Thyroid gland (tissue), 4 donors: ENCODE results near the gene FGF18. TPM values are rescaled to one million over a fixed set of nuclear protein-coding genes. Genes with fewer than 3 reads are reported as not detected.

Experiments used
- DNase-seq, 2 donors: peaks; one replicate each; pipeline ENCODE4 v3.0.0-alpha.2; 2019
- H3K27ac ChIP-seq, 3 donors: fragments of 200-600 bp; sonication (generic); 1 replicate in 2 of 3; 2 replicates in 1 of 3; pipeline ENCODE4 v1.5.1; 2016 to 2019; ENCODE audit warnings: mild to moderate bottlenecking in 1 of 3, moderate library complexity in 1 of 3
- H3K27me3 ChIP-seq: fragments of 200-600 bp; sonication (generic); one replicate; pipeline ENCODE4 v1.5.1; 2019
- H3K36me3 ChIP-seq, 2 donors: fragments of 200-600 bp; sonication (generic); one replicate each; pipeline ENCODE4 v1.5.1; 2016 to 2019
- H3K4me1 ChIP-seq, 2 donors: fragments of 200-600 bp; sonication (generic); one replicate each; pipeline ENCODE4 v1.5.1; 2017 to 2019
- H3K4me3 ChIP-seq, 3 donors: fragments of 200-600 bp; sonication (generic); replicated peaks in 1 of 3; 1 replicate in 2 of 3; 2 replicates in 1 of 3; pipeline ENCODE4 v1.5.1; 2016; ENCODE audit warnings: mild to moderate bottlenecking in 1 of 3
- H3K9me3 ChIP-seq: fragments of 200-600 bp; sonication (generic); one replicate; pipeline ENCODE4 v1.5.1; 2017
- POLR2A ChIP-seq, 2 donors: fragments of 450-650 bp; IDR thresholded peaks; one replicate each; pipeline ENCODE4 v1.6.1; 2017; ENCODE audit warnings: antibody characterized with exemption in 2 of 2, mild to moderate bottlenecking in 2 of 2, moderate library complexity in 1 of 2
- WGBS, 2 donors: methylation state at CpG; one replicate each; pipeline ENCODE4 v1.1.5; 2017; 5-methylcytosine and 5-hydroxymethylcytosine counted together
- intact Hi-C: fragments of 100-400 bp; cut with DNase I; formaldehyde crosslinking; loops from one replicate; pipeline ENCODE4 v1.15.1; 2023
- total RNA-seq, 4 donors: library from RNA; depleted of rRNA; stranded (reverse); fragments of >200 nt; gene quantifications; one replicate each; pipeline ENCODE4 v1.2.3, GENCODE V29; 2016
- TF ChIP-seq, protein P1 (sequence below), 6 experiments: fragments of 200-600 bp in 3 of 6; fragments of 450-650 bp in 3 of 6; sonication (generic) in 3 of 6; IDR thresholded peaks; one replicate each; pipeline ENCODE4 v1.5.1; 2016 to 2019; ENCODE audit warnings: antibody characterized with exemption in 6 of 6, mild to moderate bottlenecking in 2 of 6, inconsistent platforms in 1 of 6, moderate library complexity in 1 of 6

FGF18 gene
- total RNA-seq, 4 donors from 2014 or later: 0.67 to 1.4 (median 1.0) TPM; not detected in 1

DNA sequence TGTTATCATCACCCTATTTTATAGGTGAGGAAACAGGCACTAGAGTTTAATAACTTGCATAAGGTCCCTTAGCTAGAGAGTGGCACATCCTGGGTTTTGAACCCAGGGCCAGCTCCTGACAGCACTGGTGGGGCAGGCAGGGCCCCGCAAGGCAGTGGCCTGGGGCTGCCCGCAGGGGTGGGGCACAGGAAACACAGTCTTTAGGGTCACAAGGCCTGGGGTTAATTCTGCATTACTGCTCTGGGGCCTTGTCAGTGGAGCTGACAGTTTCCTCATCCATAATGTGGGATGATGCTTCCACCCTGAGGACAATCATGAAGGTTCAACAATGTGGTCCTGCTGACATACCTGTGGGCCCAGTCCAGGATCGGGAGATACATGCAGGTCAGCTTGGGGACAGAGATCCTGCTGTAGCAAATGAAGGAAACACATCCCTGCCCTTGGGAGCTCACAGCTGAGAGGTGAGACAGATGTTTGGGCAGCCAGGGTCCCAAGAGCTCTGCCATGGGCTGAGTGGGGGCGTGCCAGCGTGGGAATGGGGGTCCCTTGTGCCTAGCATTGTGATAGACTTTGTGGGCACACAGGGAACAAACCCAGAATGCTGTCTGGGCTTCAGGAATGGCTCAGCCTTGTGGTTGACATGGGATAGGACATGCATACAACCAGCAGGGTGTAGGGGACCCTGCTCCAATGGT, 14.7 kb downstream of the FGF18 start:
- 82 to 100% methylated on average over 2 to 4 of the region's 5 CpGs for WGBS, 2 donors
- intact Hi-C loops: no loop called here

DNA sequence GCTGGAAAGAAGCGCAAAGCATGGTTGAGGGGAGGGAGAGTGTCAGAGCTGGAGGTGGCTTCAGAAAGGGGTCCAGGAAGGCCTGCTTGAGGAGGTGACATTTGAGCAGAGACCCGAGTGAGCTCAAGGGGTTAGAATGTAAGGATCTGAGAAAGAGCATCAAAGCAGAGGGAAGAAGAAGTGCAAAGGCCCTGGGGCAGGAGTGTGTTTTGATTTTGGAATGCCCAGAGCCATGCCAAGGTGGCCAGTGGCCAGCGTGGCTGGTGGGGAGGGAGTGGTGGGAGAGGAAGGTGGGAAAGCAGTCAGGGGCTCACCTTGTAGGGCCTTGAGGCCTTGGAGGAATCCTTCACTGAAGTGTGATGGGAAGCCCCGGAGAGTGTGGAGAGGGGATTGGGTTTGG, 15.4 kb downstream of the FGF18 start:
- Histone ChIP-seq H3K27me3 (no peaks in the 10 kb centered on the region), H3K4me1 (no peaks in the 10 kb centered on the region), H3K9me3 (no peaks in the 10 kb centered on the region), H3K36me3 (no peaks in the 10 kb centered on the region), H3K4me3 (no peak overlapping the region), H3K27ac (no peak overlapping the region)
- intact Hi-C loops: no loop called here
- 95 to 97% methylated on average over 4 of the region's 4 CpGs for WGBS, 2 donors
- TF ChIP-seq, protein P1, sequence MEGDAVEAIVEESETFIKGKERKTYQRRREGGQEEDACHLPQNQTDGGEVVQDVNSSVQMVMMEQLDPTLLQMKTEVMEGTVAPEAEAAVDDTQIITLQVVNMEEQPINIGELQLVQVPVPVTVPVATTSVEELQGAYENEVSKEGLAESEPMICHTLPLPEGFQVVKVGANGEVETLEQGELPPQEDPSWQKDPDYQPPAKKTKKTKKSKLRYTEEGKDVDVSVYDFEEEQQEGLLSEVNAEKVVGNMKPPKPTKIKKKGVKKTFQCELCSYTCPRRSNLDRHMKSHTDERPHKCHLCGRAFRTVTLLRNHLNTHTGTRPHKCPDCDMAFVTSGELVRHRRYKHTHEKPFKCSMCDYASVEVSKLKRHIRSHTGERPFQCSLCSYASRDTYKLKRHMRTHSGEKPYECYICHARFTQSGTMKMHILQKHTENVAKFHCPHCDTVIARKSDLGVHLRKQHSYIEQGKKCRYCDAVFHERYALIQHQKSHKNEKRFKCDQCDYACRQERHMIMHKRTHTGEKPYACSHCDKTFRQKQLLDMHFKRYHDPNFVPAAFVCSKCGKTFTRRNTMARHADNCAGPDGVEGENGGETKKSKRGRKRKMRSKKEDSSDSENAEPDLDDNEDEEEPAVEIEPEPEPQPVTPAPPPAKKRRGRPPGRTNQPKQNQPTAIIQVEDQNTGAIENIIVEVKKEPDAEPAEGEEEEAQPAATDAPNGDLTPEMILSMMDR (IDR thresholded peaks at IDR 0.05): no peak
- no peak for TF ChIP-seq POLR2A (IDR thresholded peaks at IDR 0.05)
- DNase-seq: no peak

More for the DNA sequence above, 14.7 kb downstream of the FGF18 start:
- Histone ChIP-seq H3K27me3 (no peaks in the 10 kb centered on the region), H3K4me1 (no peaks in the 10 kb centered on the region), H3K27ac (no peak overlapping the region), H3K36me3 (no peaks in the 10 kb centered on the region), H3K4me3 (no peak overlapping the region), H3K9me3 (no peaks in the 10 kb centered on the region)
- no peak for DNase-seq
- TF ChIP-seq, protein P1 (IDR thresholded peaks at IDR 0.05): no peak
- no peak for TF ChIP-seq POLR2A (IDR thresholded peaks at IDR 0.05)

DNA sequence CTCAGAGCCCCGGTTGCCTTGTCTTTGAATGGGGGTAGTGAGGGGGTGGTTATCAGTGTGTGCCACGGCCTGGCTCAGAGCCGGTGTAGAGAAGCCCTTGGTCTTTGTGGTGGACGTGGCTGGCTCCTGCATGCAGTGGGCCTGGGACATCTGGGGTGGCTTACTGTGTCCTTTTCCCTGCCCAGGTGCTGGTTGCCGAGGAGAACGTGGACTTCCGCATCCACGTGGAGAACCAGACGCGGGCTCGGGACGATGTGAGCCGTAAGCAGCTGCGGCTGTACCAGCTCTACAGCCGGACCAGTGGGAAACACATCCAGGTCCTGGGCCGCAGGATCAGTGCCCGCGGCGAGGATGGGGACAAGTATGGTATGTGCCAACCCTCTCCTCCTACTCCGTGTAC, 16.5 kb downstream of the FGF18 start:
- H3K27me3 ChIP-seq: no peaks in the 10 kb centered on the region
- H3K4me1 ChIP-seq: no peaks in the 10 kb centered on the region
- intact Hi-C loops: no loop called here
- TF ChIP-seq, protein P1 (IDR thresholded peaks at IDR 0.05): no peak
- no peak for TF ChIP-seq POLR2A (IDR thresholded peaks at IDR 0.05)
- H3K27ac ChIP-seq: no peak overlapping the region
- WGBS, 2 donors: 94 to 98% methylated on average over 5 to 20 of the region's 20 CpGs
- H3K4me3 ChIP-seq: no peak overlapping the region
- H3K36me3 ChIP-seq: no peaks in the 10 kb centered on the region
- DNase-seq: no peak
- H3K9me3 ChIP-seq: no peaks in the 10 kb centered on the region

- intact Hi-C loops: no loop called here
- Histone ChIP-seq H3K27ac (no peak overlapping the region), H3K4me3 (no peak overlapping the region), H3K36me3 (no peaks in the 10 kb centered on the region), H3K4me1 (no peaks in the 10 kb centered on the region), H3K9me3 (no peaks in the 10 kb centered on the region), H3K27me3 (no peaks in the 10 kb centered on the region)
- WGBS, 2 donors: 78 to 87% methylated on average over 12 to 13 of the region's 13 CpGs
- no peak for DNase-seq
- no peak for TF ChIP-seq POLR2A (IDR thresholded peaks at IDR 0.05)
- TF ChIP-seq, protein P1 (IDR thresholded peaks at IDR 0.05): no peak
Observed at GRCh38 chr5:171436804-171437285, 17.4 kb downstream of the FGF18 start.

DNA sequence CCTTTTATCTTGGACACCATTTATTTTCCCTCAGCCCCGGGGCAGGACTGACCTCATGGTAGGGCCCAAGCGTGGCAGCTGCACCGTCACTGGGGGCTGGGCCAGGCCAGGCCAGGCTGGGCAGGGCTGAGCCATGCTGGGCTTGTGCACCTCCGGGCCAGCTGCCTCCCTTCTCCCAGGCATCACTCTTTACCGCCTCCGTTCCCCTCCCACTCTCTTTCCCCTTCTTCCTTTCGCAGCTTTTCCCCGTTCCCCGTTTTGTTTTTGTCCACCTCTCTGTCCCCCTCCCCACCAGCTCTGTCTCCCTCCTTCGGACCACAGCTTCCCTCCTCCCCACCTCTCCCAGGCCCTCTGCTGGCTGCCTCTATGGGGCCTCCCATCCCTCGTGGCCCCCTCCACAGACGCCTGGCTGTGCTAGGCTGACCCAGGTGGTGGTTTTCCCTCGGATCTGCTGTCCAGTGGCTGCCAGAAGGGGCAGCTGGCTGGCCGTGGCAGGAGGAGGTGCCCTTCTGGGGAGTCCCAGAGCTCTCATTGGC, 17.9 kb downstream of the FGF18 start:
- DNase-seq: no peak
- TF ChIP-seq, protein P1 (IDR thresholded peaks at IDR 0.05): no peak
- TF ChIP-seq POLR2A (IDR thresholded peaks at IDR 0.05): no peak
- no peak overlapping the region for H3K27ac ChIP-seq
- H3K9me3 ChIP-seq: no peaks in the 10 kb centered on the region
- 83 to 86% methylated on average over 13 to 14 of the region's 14 CpGs for WGBS, 2 donors
- H3K4me3 ChIP-seq: no peak overlapping the region
- H3K27me3 ChIP-seq: no peaks in the 10 kb centered on the region
- no peaks in the 10 kb centered on the region for H3K4me1 ChIP-seq
- intact Hi-C loops: no loop called here
- H3K36me3 ChIP-seq: no peaks in the 10 kb centered on the region
